H1 (cell line): Measurements from ENCODE around the gene ZNF473. TPM values are rescaled to one million over a fixed set of nuclear protein-coding genes. Genes with fewer than 3 reads are reported as not detected.

Experiments used
- CHD7 ChIP-seq: fragments of 300-600 bp; sonication (generic); IDR thresholded peaks from 2 replicates; pipeline ENCODE4 v1.7.1; 2012; ENCODE audit warnings: low read length, moderate library complexity, mild to moderate bottlenecking, inconsistent platforms; ENCODE audit not compliant: insufficient replicate concordance
- RAD21 ChIP-seq, 2 experiments: IDR thresholded peaks in 1 of 2; conservative IDR thresholded peaks in 1 of 2; 2 replicates each; pipeline ENCODE4 v1.6.1; 2011; ENCODE audit warnings: low read depth in 2 of 2, low read length in 2 of 2, improper control_type of control experiment in 1 of 2, inconsistent platforms in 1 of 2, mild to moderate bottlenecking in 1 of 2, moderate library complexity in 1 of 2
- ZNF274 ChIP-seq: IDR thresholded peaks from 2 replicates; pipeline ENCODE4 v1.7.0; 2012; ENCODE audit warnings: low read length, borderline replicate concordance; ENCODE audit errors: extremely low read depth
- polyA plus RNA-seq, 7 experiments: library from polyadenylated mRNA; depleted of rRNA in 3 of 7; stranded (reverse) in 5 of 7; unstranded in 2 of 7; fragments of >200 nt in 5 of 7; fragments of 200-250 nt in 2 of 7; gene quantifications; 1 replicate in 5 of 7; 2 replicates in 1 of 7; 4 replicates in 1 of 7; pipeline versions ENCODE4 v1.2.1 to v1.2.3, GENCODE V29; 2011 to 2013; ENCODE audit warnings: missing spikeins in 2 of 7, mixed read lengths in 2 of 7
- total RNA-seq: library from RNA; stranded (reverse); fragmentation: NEBNext Ultra II Directional; extraction: Animal tissue kit (Norgen Biotek cat#: 25700); gene quantifications from 2 replicates; pipeline ENCODE4 v1.2.1, GENCODE V29; 2021

The ZNF473 gene
- total and polyA plus RNA-seq, 2 of the 8 experiments (the other 6 are each of a cell fraction or from before 2014, with no cell fraction given): 5.2 to 11.7 TPM

- TF ChIP-seq CHD7 (no peak), ZNF274 (no peak), RAD21 (IDR thresholded peaks at IDR 0.05 in 1 of 2, conservative IDR thresholded peaks at IDR 0.05 in 1 of 2; ENCODE audit: low read depth in 2 of 2, low read length in 2 of 2) (no peak)
These were observed 723 bp downstream of the ZNF473 start (continued) for GRCh38 chr19:50026550-50026906.
